K562 (cell line): Measurements from ENCODE around the gene KIF5C. TPM values are rescaled to one million over a fixed set of nuclear protein-coding genes. Genes with fewer than 3 reads are reported as not detected.

Source experiments
- ARID4B ChIP-seq: sonication (generic); formaldehyde crosslinking; IDR thresholded peaks from 2 replicates; pipeline ENCODE4 v1.8.0; 2022; ENCODE audit warnings: mild to moderate bottlenecking, missing genetic modification reagents
- NCOA2 ChIP-seq, 2 experiments: fragments of 450-650 bp; IDR thresholded peaks; 2 replicates each; pipeline ENCODE4 v1.6.1; 2018; ENCODE audit warnings: mild to moderate bottlenecking in 2 of 2, moderate library complexity in 1 of 2; ENCODE audit not compliant: partially characterized antibody in 2 of 2
- PBX2 ChIP-seq, 2 experiments: IDR thresholded peaks in 1 of 2; conservative IDR thresholded peaks in 1 of 2; 2 replicates each; pipeline ENCODE4 v1.6.1; 2016; ENCODE audit warnings: low read depth in 2 of 2, mild to moderate bottlenecking in 1 of 2, missing compliant biosample characterization in 1 of 2, missing genetic modification characterization in 1 of 2, moderate library complexity in 1 of 2
- THAP7 ChIP-seq: fragments of 250-450 bp; sonication (Bioruptor Pico); IDR thresholded peaks from 2 replicates; pipeline ENCODE4 v1.5.0; 2021
- ZNF518B ChIP-seq: fragments of 250-450 bp; sonication (Bioruptor Pico); IDR thresholded peaks from 2 replicates; pipeline ENCODE4 v1.5.0; 2021; ENCODE audit warnings: mild to moderate bottlenecking, moderate library complexity
- ZNF695 ChIP-seq: fragments of 450-650 bp; formaldehyde crosslinking; IDR thresholded peaks from 2 replicates; pipeline ENCODE4 v1.4.0; 2020; ENCODE audit warnings: mild to moderate bottlenecking, moderate library complexity
- polyA plus RNA-seq, 8 experiments: library from polyadenylated mRNA; depleted of rRNA in 4 of 8; stranded (reverse) in 5 of 8; unstranded in 3 of 8; fragments of >200 nt; fragmentation: Nextera tagmentation in 2 of 8; fragmentation: Illumina TruSeq in 1 of 8; extraction: Ambion mirVana in 2 of 8; extraction: Trizol in 1 of 8; gene quantifications; 2 replicates each; pipeline versions ENCODE4 v1.2.1 to v1.2.3, GENCODE V29; 2011 to 2014; ENCODE audit warnings: inconsistent platforms in 1 of 8, missing spikeins in 1 of 8
- total RNA-seq, 7 experiments: library from RNA; depleted of rRNA in 6 of 7; stranded (reverse); fragments of >200 nt in 6 of 7; fragmentation: Illumina TruSeq in 2 of 7; extraction: Trizol in 2 of 7; gene quantifications; 2 replicates each; pipeline versions ENCODE4 v1.2.1 to v1.2.3, GENCODE V29; 2011 to 2021; ENCODE audit warnings: low replicate concordance in 1 of 7

KIF5C gene
- total and polyA plus RNA-seq, 9 of the 15 experiments (the other 6 are each of a cell fraction or from before 2014, with no cell fraction given): 0.01 to 0.09 (median 0.01) TPM; not detected in 6

- no peak for TF ChIP-seq ARID4B (CRISPR knock-in tag)
- no peak for TF ChIP-seq THAP7 (CRISPR knock-in tag)
- TF ChIP-seq NCOA2 (IDR thresholded peaks at IDR 0.05; ENCODE audit: partially characterized antibody in 2 of 2): no peak
- no peak for TF ChIP-seq PBX2 (CRISPR knock-in tag; IDR thresholded peaks at IDR 0.05; ENCODE audit: low read depth)
- TF ChIP-seq PBX2 (tag; conservative IDR thresholded peaks at IDR 0.05; ENCODE audit: low read depth): no peak
- TF ChIP-seq ZNF695 (CRISPR knock-in tag): no peak
- TF ChIP-seq ZNF518B (CRISPR knock-in tag): no peak
Observed at GRCh38 chr2:148982282-148982681, 107.3 kb downstream of the KIF5C start (continued).
